ENCODE measurements around the gene SENP2. TPM values are rescaled to one million over a fixed set of nuclear protein-coding genes. Genes with fewer than 3 reads are reported as not detected.
"Not testable (repeated sequence)": the region's sequence is repeated elsewhere in the genome, so short reads cannot be mapped to it uniquely, and the experiment has no call there.

The SENP2 gene
- total RNA-seq, 1 donor from 2014 or later, result 12.9 TPM

GRCh38 chr3:185561374-185561943 lies 24.6 kb upstream of the SENP2 start:
- no peak overlapping the region for H3K4me3 ChIP-seq (ENCODE audit: low read depth, low read length)
- TF ChIP-seq CTCF (conservative IDR thresholded peaks at IDR 0.05; ENCODE audit: low read depth, low read length), result no peak
- DNase-seq (ENCODE audit: low read depth), result no peak

GRCh38 chr3:185561958-185562357 lies 24.1 kb upstream of the SENP2 start:
- no peak for DNase-seq (ENCODE audit: low read depth)
- no peak overlapping the region for H3K4me3 ChIP-seq (ENCODE audit: low read depth, low read length)
- TF ChIP-seq CTCF (conservative IDR thresholded peaks at IDR 0.05; ENCODE audit: low read depth, low read length), result no peak

GRCh38 chr3:185572183-185572582 lies 13.9 kb upstream of the SENP2 start:
- no peak overlapping the region for H3K4me3 ChIP-seq (ENCODE audit: low read depth, low read length)
- no peak for DNase-seq (ENCODE audit: low read depth)
- no peak for TF ChIP-seq CTCF (conservative IDR thresholded peaks at IDR 0.05; ENCODE audit: low read depth, low read length)

GRCh38 chr3:185575108-185575869 lies 10.8 kb upstream of the SENP2 start:
- not testable (repeated sequence) for DNase-seq (ENCODE audit: low read depth); H3K4me3 ChIP-seq (ENCODE audit: low read depth, low read length)
- peak; percentile 59 for TF ChIP-seq CTCF (conservative IDR thresholded peaks at IDR 0.05; ENCODE audit: low read depth, low read length)

- no peak for DNase-seq (ENCODE audit: low read depth)
- TF ChIP-seq CTCF (conservative IDR thresholded peaks at IDR 0.05; ENCODE audit: low read depth, low read length), result no peak
Measured at GRCh38 chr3:185582236-185582635, 3.9 kb upstream of the SENP2 start.

GRCh38 chr3:185582871-185583270 lies 3.2 kb upstream of the SENP2 start:
- DNase-seq (ENCODE audit: low read depth), result no peak
- H3K4me3 ChIP-seq (ENCODE audit: low read depth, low read length), result no peak overlapping the region
- no peak for TF ChIP-seq CTCF (conservative IDR thresholded peaks at IDR 0.05; ENCODE audit: low read depth, low read length)

More at GRCh38 chr3:185582236-185582635, 3.9 kb upstream of the SENP2 start:
- H3K4me3 ChIP-seq (ENCODE audit: low read depth, low read length), result no peak overlapping the region

- DNase-seq (ENCODE audit: low read depth), result no peak
- TF ChIP-seq CTCF (conservative IDR thresholded peaks at IDR 0.05; ENCODE audit: low read depth, low read length), result no peak
- no peak overlapping the region for H3K4me3 ChIP-seq (ENCODE audit: low read depth, low read length)
Measured at GRCh38 chr3:185583925-185584324, 2.2 kb upstream of the SENP2 start.

All from epithelial cell of proximal tubule (primary cell).